HepG2 (cell line): ENCODE measurements around the gene RICTOR. TPM values are rescaled to one million over a fixed set of nuclear protein-coding genes. Genes with fewer than 3 reads are reported as not detected.

Experiments
- ATAC-seq: fragments of 200-7000 bp; cut with Tn5 transposase; 3 replicates; pipeline ENCODE4 v1.9.1; 2020; ENCODE audit warnings: mild to moderate bottlenecking, moderate library complexity
- BruUV-seq: library from RNA; stranded (reverse); fragments of 400-500 nt; replicated peaks from 2 replicates; lab custom pipeline; 2021; lab: Mats Ljungman, UMichigan
- CTCF ChIA-PET: fragments of 300-600 bp; formaldehyde crosslinking; extraction: SDS; loops from one replicate; lab custom pipeline; 2021; ENCODE audit warnings: low total read pairs, inconsistent platforms, low intra/inter-chr PET ratio; lab: Yijun Ruan, JAX
- POLR2A ChIA-PET: fragments of 350-600 bp; sonication (Branson Sonifier 250); formaldehyde crosslinking; loops from one replicate; lab custom pipeline; 2020; ENCODE audit warnings: antibody characterized with exemption, inconsistent platforms; lab: Yijun Ruan, JAX
- DNase-seq: peaks from one replicate; pipeline ENCODE4 v3.0.0-alpha.2; 2015; ENCODE audit warnings: low spot score
- FAIRE-seq: peaks from 3 replicates; lab custom pipeline; 2011; peaks lifted over from hg19 to GRCh38; lab: Jason Lieb, UNC
- H2AFZ ChIP-seq: one replicate; pipeline ENCODE4 v1.6.1; 2011; ENCODE audit warnings: low read length, inconsistent platforms
- H3K27ac ChIP-seq: fragments of 300-600 bp; 3 replicates; pipeline ENCODE4 v1.8.0; 2011; ENCODE audit warnings: mixed run types, mild to moderate bottlenecking, mixed read lengths, low read length, inconsistent platforms; ENCODE audit not compliant: insufficient read depth; ENCODE audit errors: extremely low read length
- H3K27me3 ChIP-seq, 2 experiments: fragments of 200-600 bp in 1 of 2; 2 replicates in 1 of 2; 3 replicates in 1 of 2; pipeline versions ENCODE4 v1.6.0 to v1.8.0; 2011; ENCODE audit warnings: low read length in 2 of 2, mild to moderate bottlenecking in 2 of 2, moderate library complexity in 2 of 2, inconsistent platforms in 1 of 2; ENCODE audit not compliant: insufficient read depth in 2 of 2, control insufficient read depth in 1 of 2
- H3K36me3 ChIP-seq, 2 experiments: fragments of 200-600 bp in 1 of 2; replicated peaks in 1 of 2; 2 replicates in 1 of 2; 3 replicates in 1 of 2; pipeline versions ENCODE4 v1.5.1 to v1.8.0; 2011; ENCODE audit warnings: low read length in 2 of 2, inconsistent platforms in 1 of 2; ENCODE audit not compliant: insufficient read depth in 2 of 2, control insufficient read depth in 1 of 2
- H3K4me1 ChIP-seq: 2 replicates; pipeline ENCODE4 v1.5.1; 2012; ENCODE audit warnings: low read length, inconsistent platforms; ENCODE audit not compliant: insufficient read depth
- H3K4me2 ChIP-seq: 2 replicates; pipeline ENCODE4 v1.6.0; 2011; ENCODE audit warnings: low read depth, low read length, inconsistent platforms
- H3K4me3 ChIP-seq, 3 experiments: fragments of 200-600 bp in 1 of 3; sonication (generic), shearing (Covaris generic) in 1 of 3; replicated peaks in 1 of 3; 2 replicates each; pipeline ENCODE4 v1.5.1; 2011 to 2016; ENCODE audit warnings: low read length in 3 of 3, inconsistent platforms in 2 of 3, low read depth in 2 of 3, mild to moderate bottlenecking in 2 of 3, control low read depth in 1 of 3, mixed read lengths in 1 of 3; ENCODE audit not compliant: insufficient read depth in 1 of 3
- H3K79me2 ChIP-seq: one replicate; pipeline ENCODE4 v1.6.1; 2011; ENCODE audit warnings: low read length, inconsistent platforms; ENCODE audit not compliant: insufficient read depth
- H3K9ac ChIP-seq: 2 replicates; pipeline ENCODE4 v1.6.0; 2011; ENCODE audit warnings: mild to moderate bottlenecking, low read depth, low read length, inconsistent platforms; ENCODE audit not compliant: insufficient read depth
- H3K9me3 ChIP-seq: 2 replicates; pipeline ENCODE4 v1.5.1; 2012; ENCODE audit warnings: mild to moderate bottlenecking, low read length
- H4K20me1 ChIP-seq: 2 replicates; pipeline ENCODE4 v1.6.0; 2011; ENCODE audit warnings: inconsistent platforms, mild to moderate bottlenecking, low read length, moderate library complexity; ENCODE audit not compliant: insufficient read depth
- BCL3 ChIP-seq: sonication (generic); formaldehyde crosslinking; IDR thresholded peaks from 2 replicates; pipeline ENCODE4 v1.5.1; 2020; ENCODE audit warnings: mild to moderate bottlenecking, missing genetic modification reagents, moderate library complexity
- CCAR2 ChIP-seq: fragments of 200-400 bp; formaldehyde crosslinking; optimal IDR thresholded peaks from 2 replicates; pipeline ENCODE3; 2018; ENCODE audit warnings: low read depth, mild to moderate bottlenecking, low read length, moderate library complexity
- GTF2F1 ChIP-seq: fragments of 150-350 bp; IDR thresholded peaks from 2 replicates; pipeline ENCODE4 v1.6.1; 2014; ENCODE audit warnings: low read length
- HOXA9 ChIP-seq: sonication (generic); formaldehyde crosslinking; IDR thresholded peaks from 2 replicates; pipeline ENCODE4 v1.8.1; 2022; ENCODE audit warnings: missing genetic modification reagents, mild to moderate bottlenecking, moderate library complexity, borderline replicate concordance
- JDP2 ChIP-seq: sonication (generic); formaldehyde crosslinking; IDR thresholded peaks from 2 replicates; pipeline ENCODE4 v1.8.1; 2022; ENCODE audit warnings: missing genetic modification reagents, borderline replicate concordance
- LRRFIP1 ChIP-seq: sonication (generic); formaldehyde crosslinking; conservative IDR thresholded peaks from 2 replicates; pipeline ENCODE4 v1.4.0; 2020; ENCODE audit warnings: missing genetic modification reagents
- MAFF ChIP-seq: IDR thresholded peaks from 2 replicates; pipeline ENCODE4 v1.6.1; 2011; ENCODE audit warnings: low read depth, low read length, improper control_type of control experiment
- MTERF4 ChIP-seq: sonication (generic); formaldehyde crosslinking; IDR thresholded peaks from 2 replicates; pipeline ENCODE4 v1.8.0; 2023; ENCODE audit warnings: mild to moderate bottlenecking, missing genetic modification reagents
- NAIF1 ChIP-seq: sonication (generic); formaldehyde crosslinking; IDR thresholded peaks from 2 replicates; pipeline ENCODE4 v1.5.0; 2020; ENCODE audit warnings: mild to moderate bottlenecking, missing genetic modification reagents, borderline replicate concordance
- NFRKB ChIP-seq: fragments of 450-650 bp; IDR thresholded peaks from 2 replicates; pipeline ENCODE4 v1.6.1; 2017
- RFXAP ChIP-seq: sonication (generic); formaldehyde crosslinking; IDR thresholded peaks from 2 replicates; pipeline ENCODE4 v1.4.0; 2020; ENCODE audit warnings: missing genetic modification reagents, borderline replicate concordance
- SNAPC2 ChIP-seq: sonication (generic); formaldehyde crosslinking; IDR thresholded peaks from 2 replicates; pipeline ENCODE4 v1.8.1; 2022; ENCODE audit warnings: mild to moderate bottlenecking, missing genetic modification reagents
- YY1 ChIP-seq: IDR thresholded peaks from 2 replicates; pipeline ENCODE4 v1.6.1; 2011; ENCODE audit warnings: low read length, low read depth, moderate library complexity, mild to moderate bottlenecking; ENCODE audit not compliant: insufficient read depth, insufficient replicate concordance
- ZBTB14 ChIP-seq: sonication (generic); formaldehyde crosslinking; IDR thresholded peaks from 2 replicates; pipeline ENCODE4 v1.4.0; 2020; ENCODE audit warnings: missing genetic modification reagents
- ZNF17 ChIP-seq: sonication (generic); formaldehyde crosslinking; IDR thresholded peaks from 2 replicates; pipeline ENCODE4 v1.5.0; 2020; ENCODE audit warnings: mild to moderate bottlenecking, missing genetic modification reagents
- ZNF513 ChIP-seq: sonication (generic); formaldehyde crosslinking; conservative IDR thresholded peaks from 2 replicates; pipeline ENCODE4 v1.5.0; 2020; ENCODE audit warnings: missing genetic modification reagents
- ZNF530 ChIP-seq: sonication (generic); formaldehyde crosslinking; IDR thresholded peaks from 2 replicates; pipeline ENCODE4 v1.5.0; 2020; ENCODE audit warnings: low read depth, mild to moderate bottlenecking, missing genetic modification reagents
- ZNF562 ChIP-seq: sonication (generic); formaldehyde crosslinking; IDR thresholded peaks from 2 replicates; pipeline ENCODE4 v1.8.0; 2022; ENCODE audit warnings: missing genetic modification reagents, borderline replicate concordance
- ZNF775 ChIP-seq: sonication (generic); formaldehyde crosslinking; IDR thresholded peaks from 2 replicates; pipeline ENCODE4 v1.4.0; 2020; ENCODE audit warnings: missing genetic modification reagents, mild to moderate bottlenecking, moderate library complexity, borderline replicate concordance
- WGBS: methylation state at CpG from one replicate; pipeline ENCODE4 v1.1.6; 2017; ENCODE audit warnings: low lambda C conversion rate; 5-methylcytosine and 5-hydroxymethylcytosine counted together
- in situ Hi-C: cut with HindIII; loops from 2 replicates; pipeline ENCODE4 v1.10.0; 2017; ENCODE audit warnings: low pct_unique_long_range_greater_than_20kb; ENCODE audit not compliant: extremely low pct_ligation_motif_present
- intact Hi-C: fragments of 100-400 bp; cut with micrococcal nuclease; formaldehyde crosslinking; loops from one replicate; pipeline ENCODE4 v1.10.0; 2022; ENCODE audit not compliant: unreplicated experiment
- polyA plus RNA-seq, 8 experiments: library from polyadenylated mRNA; depleted of rRNA in 3 of 8; stranded (reverse) in 7 of 8; unstranded in 1 of 8; fragments of >200 nt; fragmentation: Illumina TruSeq in 4 of 8; extraction: Trizol in 4 of 8; gene quantifications; 2 replicates each; pipeline versions ENCODE4 v1.2.1 to v1.2.3, GENCODE V29; 2011 to 2016; ENCODE audit warnings: low read depth in 4 of 8, missing spikeins in 1 of 8, mixed read lengths in 1 of 8; ENCODE audit not compliant: insufficient read depth in 1 of 8
- total RNA-seq, 5 experiments: library from RNA; depleted of rRNA; stranded (reverse); fragments of >200 nt; fragmentation: Illumina TruSeq; extraction: Trizol; gene quantifications; 2 replicates each; pipeline ENCODE4 v1.2.3, GENCODE V29; 2016; ENCODE audit warnings: low read depth in 1 of 5

Gene RICTOR
- total and polyA plus RNA-seq, 2 of the 13 experiments (the other 11 are each of a cell fraction or from before 2014, with no cell fraction given): 10.7 to 15.4 TPM

- H3K36me3 ChIP-seq: peaks cover 4 to 9% of the 10 kb centered on the region in 2 experiments; a peak in 2 of 5 replicates
- TF ChIP-seq RFXAP (CRISPR knock-in tag): no peak
- no peak for TF ChIP-seq ZNF513 (CRISPR knock-in tag)
- TF ChIP-seq ZNF530: no peak
- TF ChIP-seq LRRFIP1 (CRISPR knock-in tag): no peak
- no peak for TF ChIP-seq ZNF17 (CRISPR knock-in tag)
- TF ChIP-seq MAFF: no peak
- TF ChIP-seq HOXA9: no peak
- TF ChIP-seq YY1: no peak
- TF ChIP-seq SNAPC2: no peak
- TF ChIP-seq BCL3 (CRISPR knock-in tag): no peak
- TF ChIP-seq GTF2F1: no peak
- no peak for TF ChIP-seq MTERF4 (CRISPR knock-in tag)
- no peak for TF ChIP-seq NAIF1 (CRISPR knock-in tag)
- TF ChIP-seq ZBTB14 (CRISPR knock-in tag): no peak
- TF ChIP-seq ZNF562: no peak
- no peak for TF ChIP-seq CCAR2
- no peak for TF ChIP-seq ZNF775 (CRISPR knock-in tag)
- no peak for TF ChIP-seq NFRKB
- TF ChIP-seq JDP2: no peak
- no peak overlapping the region for H3K9ac ChIP-seq
- no peak overlapping the region for H3K4me3 ChIP-seq
- no peak overlapping the region for H3K27ac ChIP-seq
- no peaks in the 10 kb centered on the region; the same call in 1 of the 2 replicates for H4K20me1 ChIP-seq
- no peak overlapping the region for H3K4me2 ChIP-seq
- DNase-seq (no peak), ATAC-seq (no peak), FAIRE-seq (no peak)
- H3K4me1 ChIP-seq: no peaks in the 10 kb centered on the region
- no TSS peak for BruUV-seq
- in situ Hi-C loops: no loop called here
- 91% methylated on average over 3 of the region's 3 CpGs for WGBS
- peaks cover 7% of the 10 kb centered on the region for H3K9me3 ChIP-seq
- no peaks in the 10 kb centered on the region for H3K79me2 ChIP-seq
- ChIA-PET POLR2A (no interaction called here), CTCF (no interaction called here)
- intact Hi-C loops: no loop called here
- no peak overlapping the region for H2AFZ ChIP-seq
- H3K27me3 ChIP-seq: no peaks in the 10 kb centered on the region; a peak in 1 of 5 replicates
These were observed 177.4 kb downstream of the RICTOR start for GRCh38 chr5:38896760-38897159.
